Chondrocyte (in vitro differentiated cells): Measurements from ENCODE around the gene DNAH9. TPM values are rescaled to one million over a fixed set of nuclear protein-coding genes. Genes with fewer than 3 reads are reported as not detected.

Source experiments
- DNase-seq: peaks from one replicate; pipeline ENCODE4 v3.0.0; 2021; ENCODE audit warnings: mixed read lengths, low spot score
- H3K27ac Mint-ChIP-seq: one replicate; pipeline ENCODE4 v1.8.0; 2021; ENCODE audit warnings: mild to moderate bottlenecking, moderate library complexity, mixed read lengths; ENCODE audit not compliant: unreplicated experiment
- H3K27me3 Mint-ChIP-seq: 2 replicates; pipeline ENCODE4 v1.8.0; 2021; ENCODE audit warnings: low read depth, mixed read lengths
- H3K36me3 Mint-ChIP-seq: 2 replicates; pipeline ENCODE4 v1.8.0; 2021; ENCODE audit warnings: low read depth, mixed read lengths
- H3K4me1 Mint-ChIP-seq: 2 replicates; pipeline ENCODE4 v1.8.0; 2021; ENCODE audit warnings: low read depth, mild to moderate bottlenecking, mixed read lengths
- H3K4me3 Mint-ChIP-seq: one replicate; pipeline ENCODE4 v1.8.0; 2021; ENCODE audit warnings: mild to moderate bottlenecking, moderate library complexity, mixed read lengths; ENCODE audit not compliant: unreplicated experiment
- H3K9me3 Mint-ChIP-seq: 2 replicates; pipeline ENCODE4 v1.8.0; 2021; ENCODE audit warnings: low read depth, mixed read lengths
- CTCF ChIP-seq: fragments of 200-600 bp; sonication (generic); IDR thresholded peaks from 2 replicates; pipeline ENCODE4 v1.5.0; 2021; ENCODE audit warnings: antibody characterized with exemption, mild to moderate bottlenecking, moderate library complexity
- total RNA-seq: library from RNA; stranded (reverse); gene quantifications from 3 replicates; pipeline ENCODE4 v1.2.1, GENCODE V29; 2021

The DNAH9 gene
- total RNA-seq, 1 donor from 2014 or later: 0.37 TPM

GRCh38 chr17:11704041-11704440, 105.8 kb downstream of the DNAH9 start:
- H3K4me3 Mint-ChIP-seq: no peak overlapping the region
- no peak for TF ChIP-seq CTCF
- no peak for DNase-seq
- H3K27ac Mint-ChIP-seq: no peak overlapping the region
- H3K9me3 Mint-ChIP-seq: peaks cover 3% of the 10 kb centered on the region
- no peaks in the 10 kb centered on the region for H3K36me3 Mint-ChIP-seq
- no peaks in the 10 kb centered on the region for H3K4me1 Mint-ChIP-seq
- no peaks in the 10 kb centered on the region for H3K27me3 Mint-ChIP-seq

- H3K27ac Mint-ChIP-seq: no peak overlapping the region
- H3K36me3 Mint-ChIP-seq: no peaks in the 10 kb centered on the region
- no peaks in the 10 kb centered on the region for H3K4me1 Mint-ChIP-seq
- H3K27me3 Mint-ChIP-seq: no peaks in the 10 kb centered on the region
- H3K4me3 Mint-ChIP-seq: no peak overlapping the region
- peaks cover 3% of the 10 kb centered on the region for H3K9me3 Mint-ChIP-seq
- no peak for DNase-seq
- TF ChIP-seq CTCF: no peak
Measured at GRCh38 chr17:11705111-11705510, 106.8 kb downstream of the DNAH9 start.

GRCh38 chr17:11707586-11707985, 109.3 kb downstream of the DNAH9 start:
- no peaks in the 10 kb centered on the region for H3K36me3 Mint-ChIP-seq
- no peaks in the 10 kb centered on the region for H3K4me1 Mint-ChIP-seq
- no peak for DNase-seq
- H3K27ac Mint-ChIP-seq: no peak overlapping the region
- no peaks in the 10 kb centered on the region for H3K9me3 Mint-ChIP-seq
- TF ChIP-seq CTCF: no peak
- no peak overlapping the region for H3K4me3 Mint-ChIP-seq
- H3K27me3 Mint-ChIP-seq: no peaks in the 10 kb centered on the region

GRCh38 chr17:11712456-11712855, 114.2 kb downstream of the DNAH9 start:
- H3K9me3 Mint-ChIP-seq: peaks cover 3% of the 10 kb centered on the region
- H3K27me3 Mint-ChIP-seq: no peaks in the 10 kb centered on the region
- H3K4me1 Mint-ChIP-seq: no peaks in the 10 kb centered on the region
- no peak overlapping the region for H3K4me3 Mint-ChIP-seq
- H3K27ac Mint-ChIP-seq: no peak overlapping the region
- TF ChIP-seq CTCF: no peak
- no peaks in the 10 kb centered on the region for H3K36me3 Mint-ChIP-seq
- no peak for DNase-seq

- Mint-ChIP-seq H3K36me3 (no peaks in the 10 kb centered on the region), H3K27ac (no peak overlapping the region), H3K4me3 (no peak overlapping the region), H3K27me3 (no peaks in the 10 kb centered on the region), H3K9me3 (peaks cover 6% of the 10 kb centered on the region), H3K4me1 (no peaks in the 10 kb centered on the region)
- no peak for DNase-seq
- no peak for TF ChIP-seq CTCF
Measured at GRCh38 chr17:11719203-11719602, 120.9 kb downstream of the DNAH9 start.
